Right atrium auricular region (tissue), 2 donors: ENCODE data around the gene PLEKHA3. TPM values are rescaled to one million over a fixed set of nuclear protein-coding genes. Genes with fewer than 3 reads are reported as not detected.

ENCODE experiments used
- DNase-seq: peaks from one replicate; pipeline ENCODE4 v3.0.0-alpha.2; 2019; ENCODE audit warnings: low spot score
- H3K27ac ChIP-seq, 2 donors: fragments of 200-600 bp; sonication (generic); 1 replicate in 1 of 2; 2 replicates in 1 of 2; pipeline ENCODE4 v1.5.1; 2016 to 2019
- H3K27me3 ChIP-seq, 2 donors: fragments of 200-600 bp; sonication (generic); one replicate each; pipeline versions ENCODE4 v1.5.1 to v1.6.0; 2017 to 2019
- H3K36me3 ChIP-seq: fragments of 200-600 bp; sonication (generic); one replicate; pipeline ENCODE4 v1.5.1; 2016
- H3K4me1 ChIP-seq, 2 donors: fragments of 200-600 bp; sonication (generic); one replicate each; pipeline versions ENCODE4 v1.5.1 to v1.6.0; 2017 to 2019
- H3K4me3 ChIP-seq, 2 donors: fragments of 200-600 bp; sonication (generic); 1 replicate in 1 of 2; 2 replicates in 1 of 2; pipeline ENCODE4 v1.5.1; 2017 to 2019; ENCODE audit warnings: mild to moderate bottlenecking in 1 of 2, moderate library complexity in 1 of 2
- H3K9me3 ChIP-seq, 2 donors: fragments of 200-600 bp; sonication (generic); one replicate each; pipeline ENCODE4 v1.5.1; 2019
- CTCF ChIP-seq, 2 donors: fragments of 200-600 bp; sonication (generic); IDR thresholded peaks; one replicate each; pipeline ENCODE4 v1.5.1; 2019; ENCODE audit warnings: antibody characterized with exemption in 2 of 2
- total RNA-seq, 2 donors: library from RNA; depleted of rRNA; stranded (reverse); fragments of >200 nt; gene quantifications; one replicate each; pipeline ENCODE4 v1.1.0, GENCODE V29; 2016

The PLEKHA3 gene
- total RNA-seq, 2 donors from 2014 or later: 11.1 to 12.1 TPM

- no peak for DNase-seq
- no peaks in the 10 kb centered on the region for H3K9me3 ChIP-seq
- H3K4me3 ChIP-seq: peak overlapping the region; percentile 64 to 92
- no peaks in the 10 kb centered on the region for H3K36me3 ChIP-seq
- no peak for TF ChIP-seq CTCF (IDR thresholded peaks at IDR 0.05)
- peaks cover 0 to 52% of the 10 kb centered on the region in 2 donors for H3K4me1 ChIP-seq
- H3K27me3 ChIP-seq: no peaks in the 10 kb centered on the region
- H3K27ac ChIP-seq: peak overlapping the region; percentile 93 to 95
Measured at GRCh38 chr2:178479758-178480226, 465 bp upstream of the PLEKHA3 start.

GRCh38 chr2:178482437-178482836 lies 2.2 kb downstream of the PLEKHA3 start:
- Histone ChIP-seq H3K27ac (no peak overlapping the region), H3K4me1 (peaks cover 0 to 50% of the 10 kb centered on the region in 2 donors), H3K4me3 (no peak overlapping the region), H3K36me3 (peaks cover 3% of the 10 kb centered on the region), H3K27me3 (no peaks in the 10 kb centered on the region), H3K9me3 (no peaks in the 10 kb centered on the region)
- no peak for DNase-seq
- no peak for TF ChIP-seq CTCF (IDR thresholded peaks at IDR 0.05)

GRCh38 chr2:178484245-178485041 lies 4.2 kb downstream of the PLEKHA3 start:
- Histone ChIP-seq H3K36me3 (peaks cover 15% of the 10 kb centered on the region), H3K27me3 (no peaks in the 10 kb centered on the region), H3K27ac (peak overlapping the region; percentile 58 to 75), H3K4me1 (peaks cover 0 to 40% of the 10 kb centered on the region in 2 donors), H3K9me3 (no peaks in the 10 kb centered on the region), H3K4me3 (no peak overlapping the region)
- no peak for TF ChIP-seq CTCF (IDR thresholded peaks at IDR 0.05)
- DNase-seq: peak; percentile 69

- no peak for DNase-seq
- H3K9me3 ChIP-seq: no peaks in the 10 kb centered on the region
- H3K4me1 ChIP-seq: peaks cover 0 to 35% of the 10 kb centered on the region in 2 donors
- no peaks in the 10 kb centered on the region for H3K27me3 ChIP-seq
- TF ChIP-seq CTCF (IDR thresholded peaks at IDR 0.05): no peak
- no peak overlapping the region for H3K4me3 ChIP-seq
- peak overlapping the region in 1 of 2 donors; percentile 75 for H3K27ac ChIP-seq
- peaks cover 16% of the 10 kb centered on the region for H3K36me3 ChIP-seq
Measured at GRCh38 chr2:178485356-178485755, 5.1 kb downstream of the PLEKHA3 start.

GRCh38 chr2:178491612-178492011 lies 11.4 kb downstream of the PLEKHA3 start:
- Histone ChIP-seq H3K9me3 (no peaks in the 10 kb centered on the region), H3K36me3 (peaks cover 68% of the 10 kb centered on the region)
- DNase-seq: no peak

More at GRCh38 chr2:178491612-178492011, 11.4 kb downstream of the PLEKHA3 start:
- no peak for TF ChIP-seq CTCF (IDR thresholded peaks at IDR 0.05)
- H3K27ac ChIP-seq: no peak overlapping the region
- H3K4me3 ChIP-seq: no peak overlapping the region
- no peaks in the 10 kb centered on the region for H3K4me1 ChIP-seq
- no peaks in the 10 kb centered on the region for H3K27me3 ChIP-seq
